Measurements from ENCODE around the gene ATP7B. TPM values are rescaled to one million over a fixed set of nuclear protein-coding genes. Genes with fewer than 3 reads are reported as not detected.

Gene ATP7B
- total RNA-seq, 2 experiments from 2014 or later = 0.40 to 0.76 TPM

- Histone ChIP-seq H3K27ac (ENCODE audit: low read depth, low read length, poor library complexity, severe bottlenecking) (no peak overlapping the region), H3K36me3 (ENCODE audit: insufficient read depth, low read length) (no peaks in the 10 kb centered on the region), H3K4me1 (ENCODE audit: insufficient read depth, low read length, poor library complexity, severe bottlenecking) (no peaks in the 10 kb centered on the region), H3K9me2 (ENCODE audit: insufficient read depth, low read length) (no peaks in the 10 kb centered on the region), H2AFZ (ENCODE audit: low read length) (no peak overlapping the region), H4K20me1 (ENCODE audit: insufficient read depth, low read length) (no peaks in the 10 kb centered on the region), H3K4me2 (ENCODE audit: low read length) (no peak overlapping the region), H3K4me3 (ENCODE audit: low read depth, low read length, poor library complexity, severe bottlenecking) (no peak overlapping the region), H3K9me3 (ENCODE audit: low read length) (no peaks in the 10 kb centered on the region), H3K79me2 (ENCODE audit: insufficient read depth, low read depth, low read length) (no peaks in the 10 kb centered on the region)
- TF ChIP-seq CTCF (conservative IDR thresholded peaks at IDR 0.05; ENCODE audit: low read length) (no peak), EZH2phosphoT487 (IDR thresholded peaks at IDR 0.05; ENCODE audit: borderline replicate concordance, low read depth, low read length) (no peak)
- ChIA-PET POLR2A (interaction anchor here (0.6 kb wide), 1 partner anchor 42 kb away, joined by 4 read pairs; no protein-coding TSS in a partner anchor), CTCF (ENCODE audit: unreplicated experiment) (no interaction called here)
- intact Hi-C loops (cut with micrococcal nuclease; ENCODE audit: unreplicated experiment) = no loop called here
- DNase-seq (ENCODE audit: low spot score) = no peak
- no TSS peak for BruUV-seq (replicated peaks)
These were observed 29.9 kb downstream of the ATP7B start for GRCh38 chr13:51981355-51981754.

- Histone ChIP-seq H2AFZ (ENCODE audit: low read length) (no peak overlapping the region), H3K4me3 (ENCODE audit: low read depth, low read length, poor library complexity, severe bottlenecking) (no peak overlapping the region), H3K9me2 (ENCODE audit: insufficient read depth, low read length) (no peaks in the 10 kb centered on the region), H4K20me1 (ENCODE audit: insufficient read depth, low read length) (no peaks in the 10 kb centered on the region), H3K4me1 (ENCODE audit: insufficient read depth, low read length, poor library complexity, severe bottlenecking) (no peaks in the 10 kb centered on the region), H3K4me2 (ENCODE audit: low read length) (no peak overlapping the region), H3K36me3 (ENCODE audit: insufficient read depth, low read length) (no peaks in the 10 kb centered on the region), H3K9me3 (ENCODE audit: low read length) (no peaks in the 10 kb centered on the region), H3K79me2 (ENCODE audit: insufficient read depth, low read depth, low read length) (no peaks in the 10 kb centered on the region), H3K27ac (ENCODE audit: low read depth, low read length, poor library complexity, severe bottlenecking) (no peak overlapping the region)
- no TSS peak for BruUV-seq (replicated peaks)
- CTCF ChIA-PET (ENCODE audit: unreplicated experiment) = no interaction called here
- no peak for DNase-seq (ENCODE audit: low spot score)
- intact Hi-C loops (cut with micrococcal nuclease; ENCODE audit: unreplicated experiment) = no loop called here
- TF ChIP-seq EZH2phosphoT487 (IDR thresholded peaks at IDR 0.05; ENCODE audit: borderline replicate concordance, low read depth, low read length) (no peak), CTCF (conservative IDR thresholded peaks at IDR 0.05; ENCODE audit: low read length) (no peak)
- POLR2A ChIA-PET = no interaction called here
These were observed 30.3 kb downstream of the ATP7B start for GRCh38 chr13:51980908-51981307.

GRCh38 chr13:51978796-51979556 lies 32.3 kb downstream of the ATP7B start:
- TF ChIP-seq EZH2phosphoT487 (IDR thresholded peaks at IDR 0.05; ENCODE audit: borderline replicate concordance, low read depth, low read length) (no peak), CTCF (conservative IDR thresholded peaks at IDR 0.05; ENCODE audit: low read length) (no peak)
- H3K79me2 ChIP-seq (ENCODE audit: insufficient read depth, low read depth, low read length) = no peaks in the 10 kb centered on the region
- no peaks in the 10 kb centered on the region for H4K20me1 ChIP-seq (ENCODE audit: insufficient read depth, low read length)
- no peak overlapping the region for H2AFZ ChIP-seq (ENCODE audit: low read length)
- ChIA-PET POLR2A (no interaction called here), CTCF (ENCODE audit: unreplicated experiment) (no interaction called here)
- no peaks in the 10 kb centered on the region for H3K36me3 ChIP-seq (ENCODE audit: insufficient read depth, low read length)
- H3K9me2 ChIP-seq (ENCODE audit: insufficient read depth, low read length) = no peaks in the 10 kb centered on the region
- H3K4me1 ChIP-seq (ENCODE audit: insufficient read depth, low read length, poor library complexity, severe bottlenecking) = no peaks in the 10 kb centered on the region
- intact Hi-C loops (cut with micrococcal nuclease; ENCODE audit: unreplicated experiment) = no loop called here
- no peaks in the 10 kb centered on the region for H3K9me3 ChIP-seq (ENCODE audit: low read length)
- no TSS peak for BruUV-seq (replicated peaks)
- no peak overlapping the region for H3K4me2 ChIP-seq (ENCODE audit: low read length)
- no peak overlapping the region for H3K4me3 ChIP-seq (ENCODE audit: low read depth, low read length, poor library complexity, severe bottlenecking)
- no peak overlapping the region for H3K27ac ChIP-seq (ENCODE audit: low read depth, low read length, poor library complexity, severe bottlenecking)
- no peak for DNase-seq (ENCODE audit: low spot score)
